Activated effector memory CD4-positive, alpha-beta T cell treated with anti-CD3 and anti-CD28 coated beads, Interleukin-2, amount 50 U/mL, for 16 hours (primary cell): ENCODE measurements around the gene TFEB.

Experiments
- DNase-seq: peaks from one replicate; pipeline ENCODE4 v3.0.0-alpha.2; 2020

The TFEB gene

GRCh38 chr6:41763470-41763869, 28.1 kb upstream of the TFEB start:
- DNase-seq = no peak

- DNase-seq = no peak
Observed at GRCh38 chr6:41759905-41760579, 24.6 kb upstream of the TFEB start.

DNA sequence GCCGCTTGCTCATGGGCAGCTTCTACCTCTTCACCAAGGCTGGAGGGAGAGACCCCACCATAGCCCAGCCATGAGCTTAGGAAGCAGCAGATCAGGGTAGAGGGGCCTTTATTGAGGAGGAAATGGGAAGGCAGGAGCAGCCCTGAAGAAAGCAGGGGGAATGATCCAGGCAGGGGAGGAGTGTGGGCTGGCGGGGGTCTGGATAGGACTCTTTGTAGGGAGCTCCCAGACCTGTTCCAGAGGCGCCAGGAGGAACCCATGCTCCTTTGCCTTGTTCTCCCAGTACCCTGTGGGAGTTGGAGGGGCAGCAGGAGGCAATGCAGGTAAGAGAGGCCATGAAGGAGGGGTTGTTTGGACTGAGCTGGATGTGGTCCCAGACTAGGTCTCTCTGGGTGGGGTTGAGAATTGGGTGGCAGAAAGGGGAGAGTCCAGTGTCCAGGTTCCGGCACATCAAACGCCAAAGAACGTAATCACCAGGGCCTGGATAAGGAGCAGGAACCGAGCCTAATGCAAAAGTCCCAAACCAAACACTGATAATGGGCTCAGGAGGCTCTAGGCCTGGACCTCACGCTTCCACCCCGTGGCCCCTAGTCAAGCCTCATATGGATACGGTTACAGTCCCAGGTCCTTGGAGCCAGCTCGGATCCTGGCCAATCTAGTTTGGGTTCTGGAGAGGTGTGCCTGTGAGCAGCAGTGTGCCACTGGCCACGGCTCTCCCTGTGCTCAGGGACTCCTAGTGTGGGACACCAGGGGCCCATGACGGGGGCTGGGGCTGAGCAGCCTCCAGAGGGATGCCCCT, 23.9 kb upstream of the TFEB start:
- DNase-seq = no peak

DNA sequence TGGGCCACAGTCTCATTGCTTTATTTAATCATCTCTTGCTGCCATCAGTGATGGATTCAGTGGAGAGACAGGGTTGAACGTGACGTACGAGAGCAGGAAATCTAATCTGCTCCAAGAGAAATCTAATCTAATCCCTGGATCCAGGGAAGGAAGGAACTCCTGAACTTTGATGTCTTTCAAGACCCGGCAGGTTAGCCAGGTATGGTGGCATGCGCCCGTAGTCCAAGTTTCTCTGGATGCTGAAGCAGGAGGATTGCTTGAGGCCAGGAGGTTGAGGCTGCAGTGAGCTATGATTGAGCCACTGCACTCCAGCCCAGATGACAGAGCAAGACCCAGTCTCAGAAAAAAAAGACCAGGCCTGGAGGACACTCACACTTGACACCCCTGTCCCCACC, 23.2 kb upstream of the TFEB start:
- DNase-seq = no peak

GRCh38 chr6:41757931-41758640, 22.7 kb upstream of the TFEB start:
- DNase-seq = no peak

DNA sequence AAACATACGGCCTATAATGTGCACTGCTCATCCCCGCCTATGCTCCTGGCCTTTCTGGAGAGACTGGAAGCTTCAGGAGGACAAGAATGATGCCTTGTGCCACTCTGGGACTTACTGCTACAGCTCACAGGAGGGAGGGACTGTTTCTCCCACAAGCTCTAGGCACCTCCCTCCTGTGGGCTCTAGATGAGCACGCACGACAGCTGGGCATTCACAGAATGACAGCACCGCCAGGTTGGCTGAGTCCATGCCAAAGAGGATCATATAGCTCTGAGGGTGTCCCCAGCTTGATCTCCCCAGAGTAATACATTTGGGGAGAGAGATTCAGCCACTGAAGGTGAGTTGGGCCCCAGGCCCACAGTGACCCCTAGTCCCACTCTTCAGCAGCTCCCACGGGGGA, 21.9 kb upstream of the TFEB start:
- DNase-seq = no peak

GRCh38 chr6:41756354-41756753, 20.9 kb upstream of the TFEB start:
- DNase-seq = no peak

- no peak for DNase-seq
Observed at GRCh38 chr6:41755895-41756294, 20.5 kb upstream of the TFEB start.

GRCh38 chr6:41750374-41750773, 15.0 kb upstream of the TFEB start:
- no peak for DNase-seq

- no peak for DNase-seq
Observed at GRCh38 chr6:41748542-41748941, 13.1 kb upstream of the TFEB start.

GRCh38 chr6:41748102-41748477, 12.7 kb upstream of the TFEB start:
- DNase-seq = no peak

GRCh38 chr6:41747256-41748101, 12.1 kb upstream of the TFEB start, which contains the start of gene PGC:
TSS of gene PGC (minus strand) at chr6:41747397. CDS start at chr6:41747334, 63 bp downstream.
- no peak for DNase-seq

- DNase-seq = no peak
Observed at GRCh38 chr6:41746107-41746506, 10.7 kb upstream of the TFEB start.

- no peak for DNase-seq
Observed at GRCh38 chr6:41744236-41744787, 8.9 kb upstream of the TFEB start.

- no peak for DNase-seq
Observed at GRCh38 chr6:41743406-41744235, 8.2 kb upstream of the TFEB start.

DNA sequence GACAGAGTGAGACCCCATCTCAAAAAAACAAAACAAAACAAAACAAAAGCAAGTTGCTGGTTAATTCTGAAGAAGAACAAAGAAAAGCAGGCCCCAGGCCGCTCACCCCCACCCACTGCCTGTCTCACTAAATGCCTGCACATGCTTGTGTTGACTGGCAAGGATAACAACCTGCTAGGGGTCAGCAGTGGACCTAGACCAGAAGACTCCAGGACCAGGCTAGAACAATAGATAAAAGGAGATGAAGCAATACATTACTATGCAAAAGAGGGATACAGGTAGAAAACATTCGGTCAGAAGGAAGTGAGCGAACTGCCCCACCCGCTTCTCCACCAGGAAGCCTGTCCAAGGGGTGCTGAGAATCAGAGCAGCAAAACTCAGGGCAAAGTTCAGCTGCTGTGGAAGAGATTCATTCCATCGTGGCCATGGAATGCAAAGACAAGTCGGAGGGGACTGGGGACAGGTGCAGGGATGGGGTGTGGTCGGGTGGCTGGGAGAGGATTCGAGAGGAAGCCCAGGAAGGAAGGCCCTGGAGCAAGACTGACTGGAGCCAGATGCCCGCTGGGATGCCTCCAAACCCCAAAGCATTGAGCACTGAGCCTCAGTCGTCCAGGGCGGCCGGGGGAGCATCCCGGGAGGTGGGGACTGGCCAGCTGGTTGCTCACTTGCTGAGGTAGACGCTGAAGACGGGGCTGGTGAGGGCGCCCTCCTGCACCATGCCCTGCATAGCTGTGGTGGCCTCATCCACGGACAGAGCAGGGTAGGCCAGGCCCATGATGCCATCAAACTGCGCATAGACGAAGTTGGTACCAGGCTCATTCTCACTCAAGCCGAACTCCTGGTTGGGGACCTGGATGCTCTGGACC, 6.5 kb upstream of the TFEB start:
- DNase-seq = no peak

- DNase-seq = no peak
Observed at GRCh38 chr6:41740366-41741162, 5.2 kb upstream of the TFEB start.

- DNase-seq = no peak
Observed at GRCh38 chr6:41739041-41739440, 3.6 kb upstream of the TFEB start.

DNA sequence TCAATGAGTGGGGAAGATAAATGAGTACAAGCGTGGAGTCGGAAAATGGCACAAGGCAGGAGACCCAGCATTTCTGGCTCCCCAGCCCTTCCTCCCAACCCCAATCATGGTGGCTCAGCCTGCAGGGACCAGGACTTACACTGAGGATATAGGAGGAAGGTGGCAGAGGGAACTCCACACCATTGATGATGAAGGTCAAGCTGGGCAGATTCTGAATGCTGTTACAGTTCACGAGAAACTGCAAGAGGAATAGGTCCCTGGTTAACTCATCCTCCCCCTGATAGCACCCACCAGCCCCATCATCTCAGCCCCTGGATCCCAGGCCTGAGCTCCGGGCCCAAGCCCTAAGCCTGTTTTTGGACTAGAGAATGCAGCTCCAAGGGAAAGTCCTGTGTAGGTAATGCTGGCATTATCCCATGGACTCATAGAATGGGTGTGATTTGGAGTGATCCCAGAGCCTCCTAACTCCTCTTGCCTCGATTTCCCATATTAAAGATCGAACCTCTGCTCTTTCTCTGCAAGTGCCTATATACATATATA, 2.3 kb upstream of the TFEB start:
- DNase-seq = no peak
